Hepatocyte (in vitro differentiated cells): ENCODE measurements around the gene PTPN14. TPM values are rescaled to one million over a fixed set of nuclear protein-coding genes. Genes with fewer than 3 reads are reported as not detected.

ENCODE experiments used
- DNase-seq: peaks from one replicate; pipeline ENCODE4 v3.0.0-alpha.2; 2016; ENCODE audit warnings: low spot score
- H2AFZ ChIP-seq: fragments of 200-600 bp; sonication (generic); 2 replicates; pipeline ENCODE4 v1.6.0; 2016; ENCODE audit warnings: antibody characterized with exemption, mild to moderate bottlenecking
- H3K27ac ChIP-seq: fragments of 200-600 bp; sonication (generic); 2 replicates; pipeline ENCODE4 v1.5.1; 2016; ENCODE audit warnings: mild to moderate bottlenecking
- H3K27me3 ChIP-seq: fragments of 200-600 bp; sonication (generic); 2 replicates; pipeline ENCODE4 v1.6.1; 2016
- H3K36me3 ChIP-seq: fragments of 200-600 bp; sonication (generic); replicated peaks from 2 replicates; pipeline ENCODE4 v1.5.1; 2016; ENCODE audit warnings: low read depth; ENCODE audit not compliant: insufficient read depth
- H3K4me1 ChIP-seq: fragments of 200-600 bp; sonication (generic); 2 replicates; pipeline ENCODE4 v1.5.1; 2016; ENCODE audit warnings: mild to moderate bottlenecking, moderate library complexity; ENCODE audit not compliant: insufficient read depth
- H3K4me2 ChIP-seq: fragments of 200-600 bp; sonication (generic); 2 replicates; pipeline ENCODE4 v1.6.0; 2016
- H3K4me3 ChIP-seq: fragments of 200-600 bp; sonication (generic); 2 replicates; pipeline ENCODE4 v1.5.1; 2016; ENCODE audit warnings: mild to moderate bottlenecking
- H3K79me2 ChIP-seq: fragments of 200-600 bp; sonication (generic); 2 replicates; pipeline ENCODE4 v1.6.0; 2017; ENCODE audit warnings: mild to moderate bottlenecking
- H3K9me2 ChIP-seq: fragments of 200-600 bp; sonication (generic); replicated peaks from 2 replicates; pipeline ENCODE4 v1.6.0; 2017; ENCODE audit warnings: mild to moderate bottlenecking; ENCODE audit not compliant: insufficient read depth
- H3K9me3 ChIP-seq: fragments of 200-600 bp; sonication (generic); 2 replicates; pipeline ENCODE4 v1.5.1; 2016; ENCODE audit warnings: low read depth, mild to moderate bottlenecking
- H4K20me1 ChIP-seq: fragments of 200-600 bp; sonication (generic); 2 replicates; pipeline ENCODE4 v1.6.0; 2016; ENCODE audit warnings: mild to moderate bottlenecking; ENCODE audit not compliant: insufficient read depth, poor library complexity, severe bottlenecking
- EZH2 ChIP-seq: fragments of 200-600 bp; sonication (generic); IDR thresholded peaks from 2 replicates; pipeline ENCODE4 v1.6.1; 2016; ENCODE audit warnings: antibody characterized with exemption, mild to moderate bottlenecking, borderline replicate concordance
- EZH2phosphoT487 ChIP-seq: fragments of 200-600 bp; sonication (generic); IDR thresholded peaks from one replicate; pipeline ENCODE4 v1.6.1; 2018; ENCODE audit warnings: antibody characterized with exemption, mild to moderate bottlenecking, low read depth, moderate library complexity; ENCODE audit not compliant: unreplicated experiment, severe bottlenecking
- WGBS: methylation state at CpG from one replicate; pipeline ENCODE4 v1.1.6; 2016; ENCODE audit warnings: low lambda C conversion rate; ENCODE audit errors: missing lambda C conversion rate; 5-methylcytosine and 5-hydroxymethylcytosine counted together
- polyA plus RNA-seq: library from polyadenylated mRNA; unstranded; fragments of >200 nt; fragmentation: Nextera tagmentation; extraction: Ambion mirVana; gene quantifications from 2 replicates; pipeline ENCODE4 v1.2.1, GENCODE V29; 2016
- total RNA-seq: library from RNA; depleted of rRNA; stranded (reverse); fragments of >200 nt; gene quantifications from 2 replicates; pipeline ENCODE4 v1.2.3, GENCODE V29; 2014
- TF ChIP-seq, protein P1 (sequence below): fragments of 200-600 bp; sonication (generic); IDR thresholded peaks from 2 replicates; pipeline ENCODE4 v1.5.1; 2016; ENCODE audit warnings: antibody characterized with exemption, mild to moderate bottlenecking; ENCODE audit not compliant: poor library complexity

PTPN14 gene
- total and polyA plus RNA-seq, 2 experiments from 2014 or later = 9.5 to 21.7 TPM

DNA sequence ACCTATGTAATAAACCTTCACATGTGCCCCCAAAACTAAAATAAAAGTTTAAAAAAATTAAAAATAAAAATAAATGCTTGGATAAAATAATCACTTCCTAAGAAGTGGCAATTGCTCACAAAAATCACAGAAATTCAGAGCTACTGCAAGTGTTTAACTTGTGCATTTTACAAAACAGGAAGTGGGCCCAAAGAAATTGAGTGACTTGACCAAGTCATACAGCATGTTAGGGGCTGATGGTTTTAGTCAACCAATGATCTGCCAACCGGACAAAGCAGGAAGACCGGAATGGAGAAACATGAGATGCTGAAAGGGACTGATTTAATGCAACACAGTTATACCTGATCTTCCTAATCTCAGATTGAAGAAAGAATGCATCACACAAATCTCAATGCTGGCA lies 173.9 kb downstream of the PTPN14 start:
- Histone ChIP-seq H3K9me2 (no peaks in the 10 kb centered on the region), H3K4me3 (no peak overlapping the region), H3K27ac (no peak overlapping the region), H3K27me3 (no peaks in the 10 kb centered on the region), H3K9me3 (no peaks in the 10 kb centered on the region), H3K4me2 (no peak overlapping the region), H3K4me1 (peaks cover 10% of the 10 kb centered on the region), H2AFZ (no peak overlapping the region), H4K20me1 (no peaks in the 10 kb centered on the region), H3K36me3 (peaks cover 5% of the 10 kb centered on the region), H3K79me2 (no peaks in the 10 kb centered on the region)
- TF ChIP-seq EZH2 (no peak), EZH2phosphoT487 (no peak)
- TF ChIP-seq, protein P1, sequence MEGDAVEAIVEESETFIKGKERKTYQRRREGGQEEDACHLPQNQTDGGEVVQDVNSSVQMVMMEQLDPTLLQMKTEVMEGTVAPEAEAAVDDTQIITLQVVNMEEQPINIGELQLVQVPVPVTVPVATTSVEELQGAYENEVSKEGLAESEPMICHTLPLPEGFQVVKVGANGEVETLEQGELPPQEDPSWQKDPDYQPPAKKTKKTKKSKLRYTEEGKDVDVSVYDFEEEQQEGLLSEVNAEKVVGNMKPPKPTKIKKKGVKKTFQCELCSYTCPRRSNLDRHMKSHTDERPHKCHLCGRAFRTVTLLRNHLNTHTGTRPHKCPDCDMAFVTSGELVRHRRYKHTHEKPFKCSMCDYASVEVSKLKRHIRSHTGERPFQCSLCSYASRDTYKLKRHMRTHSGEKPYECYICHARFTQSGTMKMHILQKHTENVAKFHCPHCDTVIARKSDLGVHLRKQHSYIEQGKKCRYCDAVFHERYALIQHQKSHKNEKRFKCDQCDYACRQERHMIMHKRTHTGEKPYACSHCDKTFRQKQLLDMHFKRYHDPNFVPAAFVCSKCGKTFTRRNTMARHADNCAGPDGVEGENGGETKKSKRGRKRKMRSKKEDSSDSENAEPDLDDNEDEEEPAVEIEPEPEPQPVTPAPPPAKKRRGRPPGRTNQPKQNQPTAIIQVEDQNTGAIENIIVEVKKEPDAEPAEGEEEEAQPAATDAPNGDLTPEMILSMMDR = no peak
- 90% methylated on average over 2 of the region's 2 CpGs for WGBS
- DNase-seq = no peak

DNA sequence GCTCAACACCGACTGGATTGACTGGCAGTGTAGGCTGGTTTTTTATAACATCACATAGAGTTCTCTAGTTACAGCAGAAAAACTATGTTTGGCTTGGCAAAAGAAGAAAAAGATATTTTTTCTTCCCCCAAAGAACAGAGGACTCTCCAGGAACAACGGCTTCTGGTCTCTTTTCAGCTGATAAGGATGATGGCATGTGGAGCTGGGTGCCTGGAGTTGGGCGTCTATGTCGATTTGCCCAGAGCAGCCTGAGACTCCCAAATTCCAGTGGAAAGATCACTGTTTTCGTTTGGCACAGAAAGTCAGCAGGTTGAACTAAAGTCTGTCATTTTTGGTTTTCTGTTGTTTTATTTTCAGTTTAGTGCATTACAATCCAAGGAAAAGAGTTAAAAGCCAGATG lies 179.3 kb downstream of the PTPN14 start:
- Histone ChIP-seq H3K4me3 (no peak overlapping the region), H3K4me1 (peaks cover 4% of the 10 kb centered on the region), H3K9me3 (no peaks in the 10 kb centered on the region), H3K36me3 (peaks cover 5% of the 10 kb centered on the region), H4K20me1 (no peaks in the 10 kb centered on the region), H3K79me2 (no peaks in the 10 kb centered on the region), H3K27ac (no peak overlapping the region), H3K27me3 (no peaks in the 10 kb centered on the region), H3K9me2 (no peaks in the 10 kb centered on the region), H3K4me2 (no peak overlapping the region), H2AFZ (no peak overlapping the region)
- no peak for DNase-seq
- WGBS = 56% methylated on average over 5 of the region's 5 CpGs
- TF ChIP-seq, protein P1 = no peak

DNA sequence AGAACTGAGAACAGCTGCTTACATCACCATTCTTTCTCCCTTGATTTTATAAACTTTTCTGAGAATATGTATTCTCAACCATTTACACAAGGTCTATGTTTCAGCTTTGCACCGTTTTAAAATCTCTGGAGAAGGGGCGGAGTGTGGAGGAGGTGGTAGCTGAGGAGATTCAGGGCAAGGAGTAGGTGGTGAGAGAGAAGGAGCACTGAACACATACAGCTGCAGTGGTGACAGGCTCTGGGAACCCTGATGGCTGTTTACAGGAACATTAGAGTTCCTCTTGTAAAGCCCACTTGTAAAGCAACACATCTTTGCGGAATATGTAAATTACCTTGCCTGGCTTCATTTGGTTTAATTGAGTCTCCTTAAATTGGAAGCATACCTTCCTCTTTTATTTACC lies 180.8 kb downstream of the PTPN14 start:
- Histone ChIP-seq H3K79me2 (no peaks in the 10 kb centered on the region), H3K27me3 (no peaks in the 10 kb centered on the region), H3K36me3 (no peaks in the 10 kb centered on the region), H3K9me3 (no peaks in the 10 kb centered on the region), H3K9me2 (no peaks in the 10 kb centered on the region), H3K4me2 (no peak overlapping the region), H3K4me3 (no peak overlapping the region), H2AFZ (no peak overlapping the region), H4K20me1 (no peaks in the 10 kb centered on the region), H3K4me1 (no peaks in the 10 kb centered on the region), H3K27ac (no peak overlapping the region)
- DNase-seq = no peak
- 82% methylated on average over 3 of the region's 3 CpGs for WGBS
- TF ChIP-seq EZH2phosphoT487 (no peak), EZH2 (no peak)
- TF ChIP-seq, protein P1 = no peak

DNA sequence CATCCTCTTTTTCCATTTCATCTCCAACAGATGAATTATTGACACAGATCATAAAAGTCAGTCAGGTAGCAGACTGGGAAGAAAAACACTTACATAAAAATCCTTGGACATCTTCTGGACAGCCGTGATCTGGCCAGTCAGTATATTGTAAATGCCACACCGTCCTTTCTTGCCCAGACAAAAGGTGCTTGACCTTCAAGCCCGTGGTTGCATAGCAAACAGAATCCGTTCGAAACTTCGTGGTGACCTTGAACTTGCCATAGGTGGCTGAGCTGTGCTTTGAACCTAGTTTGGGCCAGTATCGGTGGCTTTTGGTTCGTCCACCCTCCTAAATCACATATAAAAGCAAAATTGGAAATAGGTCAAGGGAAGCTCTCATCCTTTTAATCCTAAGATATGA lies 182.0 kb downstream of the PTPN14 start:
- Histone ChIP-seq H3K27me3 (no peaks in the 10 kb centered on the region), H3K79me2 (no peaks in the 10 kb centered on the region), H3K4me3 (no peak overlapping the region), H3K9me2 (no peaks in the 10 kb centered on the region), H4K20me1 (no peaks in the 10 kb centered on the region), H3K4me2 (no peak overlapping the region), H3K9me3 (no peaks in the 10 kb centered on the region), H3K27ac (no peak overlapping the region), H2AFZ (no peak overlapping the region), H3K36me3 (no peaks in the 10 kb centered on the region), H3K4me1 (no peaks in the 10 kb centered on the region)
- no peak for DNase-seq
- WGBS = 87% methylated on average over 8 of the region's 8 CpGs
- TF ChIP-seq, protein P1 = no peak
- no peak for TF ChIP-seq EZH2phosphoT487
- TF ChIP-seq EZH2 = no peak
